Activated CD4-positive, alpha-beta T cell treated with anti-CD3 and anti-CD28 coated beads, Interleukin-2, amount 10 ng/mL, durations not matched to agents 24 days and 14 days (primary cell): Measurements from ENCODE around the gene PHETA2. TPM values are rescaled to one million over a fixed set of nuclear protein-coding genes. Genes with fewer than 3 reads are reported as not detected.

Experiments used
- total RNA-seq: library from RNA; stranded (reverse); gene quantifications from 2 replicates; pipeline ENCODE4 v1.2.3, GENCODE V29; 2022

PHETA2 gene
- total RNA-seq, 1 donor from 2014 or later: 6.2 TPM

Other genes starting within 250 kb of the PHETA2 start
- 209 and 218 TPM in 2 replicates for gene SREBF2, start 241.1 kb upstream of the PHETA2 start, total RNA-seq
- 5.3 and 5.7 TPM in 2 replicates for gene SHISA8, start 159.2 kb upstream of the PHETA2 start, total RNA-seq
- gene TNFRSF13C, start 147.4 kb upstream of the PHETA2 start, total RNA-seq: 3.4 TPM in 2 replicates
- gene CENPM, start 127.1 kb upstream of the PHETA2 start, total RNA-seq: 86.9 and 88.6 TPM in 2 replicates
- 5.7 and 6.8 TPM in 2 replicates for gene SEPTIN3, start 104.8 kb upstream of the PHETA2 start, total RNA-seq
- gene WBP2NL, start 75.5 kb upstream of the PHETA2 start, total RNA-seq: 1.3 and 1.4 TPM in 2 replicates
- 28.2 and 29.9 TPM in 2 replicates for gene NAGA, start 3.4 kb upstream of the PHETA2 start, total RNA-seq
- gene SMDT1, start 5.5 kb downstream of the PHETA2 start, total RNA-seq: 54.4 and 58.7 TPM in 2 replicates
- 77.7 and 87.8 TPM in 2 replicates for gene NDUFA6, start 16.5 kb downstream of the PHETA2 start, total RNA-seq
- 3.8 and 4.5 TPM in 2 replicates for gene CYP2D6, start 56.6 kb downstream of the PHETA2 start, total RNA-seq
- 83.0 and 85.4 TPM in 2 replicates for gene TCF20, start 196.4 kb downstream of the PHETA2 start, total RNA-seq